K562 (cell line): ENCODE measurements around the gene GALNT18.

Experiments
- CEBPG ChIP-seq, 3 experiments: fragments of 200-800 bp in 1 of 3; sonication (Bioruptor generic) in 1 of 3; sonication (generic) in 1 of 3; formaldehyde crosslinking in 1 of 3; IDR thresholded peaks in 2 of 3; conservative IDR thresholded peaks in 1 of 3; 2 replicates each; pipeline versions ENCODE4 v1.6.1 to v1.8.0; 2016 to 2022; ENCODE audit warnings: missing compliant biosample characterization in 2 of 3, missing genetic modification characterization in 2 of 3, mild to moderate bottlenecking in 1 of 3, missing genetic modification reagents in 1 of 3
- ETV5 ChIP-seq: sonication (generic); formaldehyde crosslinking; IDR thresholded peaks from 2 replicates; pipeline ENCODE4 v1.4.0; 2020; ENCODE audit warnings: low read depth, mild to moderate bottlenecking, missing genetic modification reagents
- EZH2 ChIP-seq: IDR thresholded peaks from 2 replicates; pipeline ENCODE4 v1.6.1; 2012; ENCODE audit warnings: low read depth, mild to moderate bottlenecking, inconsistent platforms, low read length, borderline replicate concordance
- MEF2A ChIP-seq: IDR thresholded peaks from 2 replicates; pipeline ENCODE4 v1.6.1; 2011; ENCODE audit warnings: low read depth, mild to moderate bottlenecking, low read length, moderate library complexity; ENCODE audit not compliant: control insufficient read depth
- MXI1 ChIP-seq: IDR thresholded peaks from 2 replicates; pipeline ENCODE4 v1.6.1; 2011; ENCODE audit warnings: low read depth, mild to moderate bottlenecking, improper control_type of control experiment, low read length
- NBN ChIP-seq: fragments of 450-650 bp; IDR thresholded peaks from 2 replicates; pipeline ENCODE4 v1.6.1; 2016; ENCODE audit warnings: low read depth, mild to moderate bottlenecking
- POLR2A ChIP-seq: fragments of 450-650 bp; conservative IDR thresholded peaks from 2 replicates; pipeline ENCODE4 v1.6.1; 2016
- SP1 ChIP-seq: sonication (generic); formaldehyde crosslinking; IDR thresholded peaks from 2 replicates; pipeline ENCODE4 v1.8.1; 2022; ENCODE audit warnings: mild to moderate bottlenecking, missing genetic modification reagents
- TAF1 ChIP-seq: IDR thresholded peaks from 2 replicates; pipeline ENCODE4 v1.6.1; 2011; ENCODE audit warnings: mild to moderate bottlenecking, low read length, moderate library complexity; ENCODE audit not compliant: insufficient read depth, control insufficient read depth, severe bottlenecking; ENCODE audit errors: extremely low read depth
- ZNF354B ChIP-seq: fragments of 250-450 bp; sonication (Bioruptor Pico); IDR thresholded peaks from 2 replicates; pipeline ENCODE4 v1.4.0; 2020
- TF ChIP-seq, protein P1 (sequence below), 2 experiments: fragments of 450-650 bp in 1 of 2; sonication (generic) in 1 of 2; formaldehyde crosslinking in 1 of 2; IDR thresholded peaks in 1 of 2; conservative IDR thresholded peaks in 1 of 2; 2 replicates each; pipeline versions ENCODE4 v1.6.1 to v1.8.1; 2016 to 2023; ENCODE audit warnings: mild to moderate bottlenecking in 2 of 2, moderate library complexity in 2 of 2, inconsistent platforms in 1 of 2, missing genetic modification reagents in 1 of 2
- TF ChIP-seq, protein P2 (sequence below), 3 experiments: IDR thresholded peaks in 2 of 3; conservative IDR thresholded peaks in 1 of 3; 2 replicates each; pipeline ENCODE4 v1.5.1; 2011 to 2012; ENCODE audit warnings: low read length in 3 of 3, mild to moderate bottlenecking in 3 of 3, control low read depth in 2 of 3, improper control_type of control experiment in 1 of 3, inconsistent platforms in 1 of 3, low read depth in 1 of 3, mixed read lengths in 1 of 3, moderate library complexity in 1 of 3; ENCODE audit not compliant: insufficient read depth in 2 of 3
- TF ChIP-seq, protein P3 (sequence below), 2 experiments: fragments of 450-650 bp in 1 of 2; IDR thresholded peaks; 2 replicates each; pipeline ENCODE4 v1.6.1; 2011 to 2017; ENCODE audit warnings: low read depth in 2 of 2, antibody characterized with exemption in 1 of 2, borderline replicate concordance in 1 of 2, low read length in 1 of 2, mild to moderate bottlenecking in 1 of 2, mixed read lengths in 1 of 2; ENCODE audit not compliant: control insufficient read depth in 1 of 2

DNA sequence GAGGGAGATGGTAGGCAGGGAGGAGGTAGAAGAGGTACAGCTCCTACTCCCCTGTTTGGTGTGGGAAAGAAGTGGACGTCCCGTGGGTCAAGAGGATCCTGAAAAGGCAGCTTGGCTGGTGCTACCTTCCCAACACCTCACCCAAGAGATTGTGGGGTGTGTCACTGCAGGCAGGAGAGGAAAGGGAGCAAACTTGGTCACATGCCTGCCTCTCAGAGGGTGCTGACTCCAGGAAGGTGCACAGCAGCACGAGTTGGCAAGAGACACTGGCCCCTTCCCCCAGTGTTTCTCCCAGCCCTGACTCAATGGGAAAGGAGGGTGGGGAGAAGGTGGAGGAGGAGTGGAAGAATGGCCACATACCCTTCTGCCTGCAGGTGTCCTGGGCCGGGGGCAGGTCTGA lies 368.3 kb downstream of the GALNT18 start:
- TF ChIP-seq EZH2, result no peak
- no peak for TF ChIP-seq MXI1
- TF ChIP-seq, protein P1, sequence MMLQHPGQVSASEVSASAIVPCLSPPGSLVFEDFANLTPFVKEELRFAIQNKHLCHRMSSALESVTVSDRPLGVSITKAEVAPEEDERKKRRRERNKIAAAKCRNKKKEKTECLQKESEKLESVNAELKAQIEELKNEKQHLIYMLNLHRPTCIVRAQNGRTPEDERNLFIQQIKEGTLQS (IDR thresholded peaks at IDR 0.05), result no peak
- TF ChIP-seq, protein P1 (CRISPR knock-in tag; conservative IDR thresholded peaks at IDR 0.05), result no peak
- TF ChIP-seq TAF1, result no peak
- TF ChIP-seq NBN, result no peak
- no peak for TF ChIP-seq ZNF354B
- TF ChIP-seq, protein P2, sequence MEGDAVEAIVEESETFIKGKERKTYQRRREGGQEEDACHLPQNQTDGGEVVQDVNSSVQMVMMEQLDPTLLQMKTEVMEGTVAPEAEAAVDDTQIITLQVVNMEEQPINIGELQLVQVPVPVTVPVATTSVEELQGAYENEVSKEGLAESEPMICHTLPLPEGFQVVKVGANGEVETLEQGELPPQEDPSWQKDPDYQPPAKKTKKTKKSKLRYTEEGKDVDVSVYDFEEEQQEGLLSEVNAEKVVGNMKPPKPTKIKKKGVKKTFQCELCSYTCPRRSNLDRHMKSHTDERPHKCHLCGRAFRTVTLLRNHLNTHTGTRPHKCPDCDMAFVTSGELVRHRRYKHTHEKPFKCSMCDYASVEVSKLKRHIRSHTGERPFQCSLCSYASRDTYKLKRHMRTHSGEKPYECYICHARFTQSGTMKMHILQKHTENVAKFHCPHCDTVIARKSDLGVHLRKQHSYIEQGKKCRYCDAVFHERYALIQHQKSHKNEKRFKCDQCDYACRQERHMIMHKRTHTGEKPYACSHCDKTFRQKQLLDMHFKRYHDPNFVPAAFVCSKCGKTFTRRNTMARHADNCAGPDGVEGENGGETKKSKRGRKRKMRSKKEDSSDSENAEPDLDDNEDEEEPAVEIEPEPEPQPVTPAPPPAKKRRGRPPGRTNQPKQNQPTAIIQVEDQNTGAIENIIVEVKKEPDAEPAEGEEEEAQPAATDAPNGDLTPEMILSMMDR (IDR thresholded peaks at IDR 0.05 in 2 of 3, conservative IDR thresholded peaks at IDR 0.05 in 1 of 3; ENCODE audit: insufficient read depth in 2 of 3, low read depth in 1 of 3, low read length in 3 of 3), result no peak
- TF ChIP-seq, protein P3, sequence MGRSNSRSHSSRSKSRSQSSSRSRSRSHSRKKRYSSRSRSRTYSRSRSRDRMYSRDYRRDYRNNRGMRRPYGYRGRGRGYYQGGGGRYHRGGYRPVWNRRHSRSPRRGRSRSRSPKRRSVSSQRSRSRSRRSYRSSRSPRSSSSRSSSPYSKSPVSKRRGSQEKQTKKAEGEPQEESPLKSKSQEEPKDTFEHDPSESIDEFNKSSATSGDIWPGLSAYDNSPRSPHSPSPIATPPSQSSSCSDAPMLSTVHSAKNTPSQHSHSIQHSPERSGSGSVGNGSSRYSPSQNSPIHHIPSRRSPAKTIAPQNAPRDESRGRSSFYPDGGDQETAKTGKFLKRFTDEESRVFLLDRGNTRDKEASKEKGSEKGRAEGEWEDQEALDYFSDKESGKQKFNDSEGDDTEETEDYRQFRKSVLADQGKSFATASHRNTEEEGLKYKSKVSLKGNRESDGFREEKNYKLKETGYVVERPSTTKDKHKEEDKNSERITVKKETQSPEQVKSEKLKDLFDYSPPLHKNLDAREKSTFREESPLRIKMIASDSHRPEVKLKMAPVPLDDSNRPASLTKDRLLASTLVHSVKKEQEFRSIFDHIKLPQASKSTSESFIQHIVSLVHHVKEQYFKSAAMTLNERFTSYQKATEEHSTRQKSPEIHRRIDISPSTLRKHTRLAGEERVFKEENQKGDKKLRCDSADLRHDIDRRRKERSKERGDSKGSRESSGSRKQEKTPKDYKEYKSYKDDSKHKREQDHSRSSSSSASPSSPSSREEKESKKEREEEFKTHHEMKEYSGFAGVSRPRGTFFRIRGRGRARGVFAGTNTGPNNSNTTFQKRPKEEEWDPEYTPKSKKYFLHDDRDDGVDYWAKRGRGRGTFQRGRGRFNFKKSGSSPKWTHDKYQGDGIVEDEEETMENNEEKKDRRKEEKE (IDR thresholded peaks at IDR 0.05; ENCODE audit: borderline replicate concordance in 1 of 2, control insufficient read depth in 1 of 2, low read depth in 2 of 2, low read length in 1 of 2), result no peak
- no peak for TF ChIP-seq SP1 (CRISPR knock-in tag)
- TF ChIP-seq CEBPG (CRISPR knock-in tag; IDR thresholded peaks at IDR 0.05), result no peak
- TF ChIP-seq CEBPG (tag; conservative IDR thresholded peaks at IDR 0.05 in 1 of 2, IDR thresholded peaks at IDR 0.05 in 1 of 2), result no peak
- no peak for TF ChIP-seq POLR2A
- TF ChIP-seq ETV5 (CRISPR knock-in tag), result no peak
- TF ChIP-seq MEF2A, result no peak
